HG03108 (cell line): ENCODE measurements around the gene FRAS1.
"Not testable (repeated sequence)": the region's sequence is repeated elsewhere in the genome, so short reads cannot be mapped to it uniquely, and the experiment has no call there.

Experiments used
- ATAC-seq: cut with Tn5 transposase; IDR thresholded peaks from one replicate; pipeline ENCODE4 v1.9.1; 2021; ENCODE audit warnings: moderate library complexity; ENCODE audit not compliant: unreplicated experiment

FRAS1 gene

GRCh38 chr4:78265006-78265405 is 207.9 kb downstream of the FRAS1 start:
- ATAC-seq: no peak

DNA sequence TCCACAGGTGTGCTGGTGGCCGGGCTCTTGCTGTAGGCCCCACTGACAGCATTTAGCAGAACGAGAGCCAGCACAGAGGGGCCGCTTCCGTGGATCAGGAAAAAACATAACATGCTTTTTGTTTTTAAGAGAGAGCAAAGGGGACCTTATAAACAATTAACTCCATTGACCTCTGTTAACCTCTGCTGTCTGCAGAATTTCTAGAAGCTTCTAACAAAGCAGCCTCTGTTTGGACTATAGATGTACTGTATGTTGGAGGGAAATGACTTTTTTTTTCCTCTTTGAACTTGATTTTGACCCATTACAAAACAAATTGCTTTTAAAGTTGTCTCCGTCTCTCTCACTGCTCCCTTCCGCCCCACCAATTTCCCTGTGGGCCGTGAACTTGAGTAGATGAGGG is 210.7 kb downstream of the FRAS1 start:
- ATAC-seq: no peak

- ATAC-seq: no peak
These were observed 211.5 kb downstream of the FRAS1 start for GRCh38 chr4:78268597-78268996.

GRCh38 chr4:78275450-78275849 is 218.3 kb downstream of the FRAS1 start:
- ATAC-seq: not testable (repeated sequence)

DNA sequence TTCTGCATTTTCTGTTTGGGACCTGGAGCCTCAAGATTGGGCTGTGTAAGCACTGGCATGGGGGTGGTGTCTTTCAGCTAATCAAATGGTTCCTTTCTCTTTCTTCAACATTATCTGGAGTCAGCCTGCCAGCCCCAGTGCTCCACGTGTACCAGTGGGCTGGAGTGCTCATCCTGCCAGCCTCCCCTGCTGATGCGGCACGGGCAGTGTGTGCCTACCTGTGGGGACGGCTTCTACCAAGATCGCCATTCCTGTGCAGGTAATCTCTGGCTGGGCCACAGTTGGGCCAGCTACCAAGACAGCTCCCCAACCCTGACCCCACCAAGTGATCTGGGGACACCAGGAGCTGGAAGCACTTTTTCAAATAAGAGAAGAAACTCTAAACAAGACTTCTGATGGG is 229.2 kb downstream of the FRAS1 start:
- no peak for ATAC-seq

- no peak for ATAC-seq
These were observed 231.2 kb downstream of the FRAS1 start for GRCh38 chr4:78288327-78288726.

DNA sequence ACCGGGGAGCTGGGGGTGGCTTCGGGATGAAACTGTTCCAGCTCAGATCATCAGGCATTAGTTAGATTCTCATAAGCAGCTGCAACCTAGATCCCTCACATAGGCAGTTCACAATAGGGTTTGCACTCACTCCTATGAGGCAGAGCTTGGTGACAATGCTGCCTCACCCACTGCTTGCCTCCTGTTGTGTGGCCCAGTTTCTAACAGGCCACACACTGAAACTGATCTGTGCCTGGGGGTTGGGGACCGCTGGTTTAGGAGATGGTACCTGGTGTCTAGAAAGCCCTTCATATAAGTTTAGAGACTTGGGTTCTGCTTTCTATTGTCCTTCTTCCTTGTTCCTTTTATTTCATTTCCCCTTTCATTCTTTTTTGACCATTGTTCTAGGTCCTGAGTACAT is 234.2 kb downstream of the FRAS1 start:
- no peak for ATAC-seq

DNA sequence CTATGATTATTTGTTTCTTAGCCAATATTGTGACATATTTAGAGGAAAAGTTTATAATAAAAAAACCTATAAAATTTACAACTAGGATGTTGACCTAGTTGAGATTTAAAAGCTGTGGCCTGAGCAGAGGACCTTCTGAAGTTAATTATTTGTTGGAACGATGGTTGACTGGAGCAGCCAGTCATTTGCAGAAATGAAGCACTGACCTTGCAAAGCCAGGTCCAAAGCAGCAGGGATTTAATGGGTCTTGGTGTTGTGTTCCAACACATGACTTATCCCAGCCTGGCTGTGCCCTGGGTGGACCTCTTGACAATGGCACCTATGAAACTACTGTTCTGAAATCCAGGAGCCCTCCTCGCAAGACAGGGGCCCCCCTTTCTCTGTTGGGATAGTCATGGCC is 235.2 kb downstream of the FRAS1 start:
- ATAC-seq: no peak

DNA sequence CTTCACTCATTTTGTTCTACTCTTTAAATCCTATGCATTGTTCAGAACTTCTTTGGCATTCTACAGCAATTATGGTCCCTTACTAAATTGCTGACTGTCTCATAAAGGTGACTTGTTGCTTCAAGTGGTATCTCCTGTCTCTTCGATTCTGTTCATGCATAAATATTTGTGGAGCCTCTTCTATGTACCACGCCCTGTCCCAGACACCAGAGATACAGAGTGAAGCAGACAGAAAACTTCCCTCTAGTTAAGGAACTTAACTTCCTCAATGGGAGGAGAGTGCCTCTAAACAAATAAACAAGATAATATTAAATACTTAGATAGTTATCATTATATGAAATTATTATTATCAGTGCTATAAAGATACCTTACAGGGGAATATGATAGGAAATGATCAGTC is 235.7 kb downstream of the FRAS1 start:
- ATAC-seq: no peak

DNA sequence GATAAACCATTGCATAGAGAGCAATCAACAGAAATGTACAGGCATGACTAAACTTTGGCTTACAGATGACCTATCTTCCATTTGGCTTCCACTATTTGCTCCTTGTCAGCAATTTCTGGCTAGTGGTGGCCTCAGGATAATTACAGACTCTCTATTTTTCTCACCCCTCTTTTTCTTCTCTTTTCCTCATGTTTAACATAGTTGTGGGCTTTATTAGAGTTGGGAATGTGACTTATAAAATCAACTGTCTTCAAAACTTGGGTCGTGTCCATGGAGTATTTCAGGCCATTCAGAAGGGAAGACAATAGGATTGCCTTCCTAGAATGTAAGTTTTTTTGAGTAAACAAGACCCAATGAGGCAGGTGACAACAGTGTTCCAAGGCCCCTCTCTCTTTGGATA is 236.2 kb downstream of the FRAS1 start:
- ATAC-seq: no peak

- no peak for ATAC-seq
These were observed 236.7 kb downstream of the FRAS1 start for GRCh38 chr4:78293821-78294301.

GRCh38 chr4:78296261-78296660 is 239.1 kb downstream of the FRAS1 start:
- ATAC-seq: no peak

DNA sequence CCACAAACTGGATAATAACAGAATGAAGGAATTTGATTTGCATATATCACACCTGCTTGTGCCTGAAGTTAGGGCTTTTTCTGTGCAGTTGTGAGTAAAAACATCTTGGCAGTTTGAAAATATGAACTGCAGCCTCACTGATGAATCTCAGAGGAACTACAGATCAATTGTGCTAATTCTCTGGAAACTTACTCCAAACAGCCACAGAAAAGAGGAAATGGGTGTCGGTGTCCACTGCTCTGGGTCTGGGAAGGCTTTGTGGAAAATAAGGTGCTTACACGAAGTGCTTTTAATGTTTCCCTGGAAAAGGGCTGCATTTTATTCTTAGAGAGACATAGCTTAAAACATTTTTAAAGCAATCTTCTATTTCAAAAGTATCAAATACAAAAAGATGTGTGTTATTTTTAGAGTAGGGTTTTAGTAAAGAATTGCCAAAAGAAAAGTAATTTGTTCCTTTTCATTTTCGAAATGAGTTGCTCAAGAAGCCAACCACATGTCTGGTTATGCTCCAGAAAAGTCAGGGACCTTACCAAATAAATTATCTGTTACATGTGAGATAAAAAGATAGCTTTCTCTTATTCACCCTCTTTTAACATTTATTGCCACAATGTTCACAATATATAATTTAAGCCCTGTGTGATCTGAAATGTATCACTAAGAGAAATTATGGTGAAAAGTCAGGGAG is 240.1 kb downstream of the FRAS1 start:
- no peak for ATAC-seq

DNA sequence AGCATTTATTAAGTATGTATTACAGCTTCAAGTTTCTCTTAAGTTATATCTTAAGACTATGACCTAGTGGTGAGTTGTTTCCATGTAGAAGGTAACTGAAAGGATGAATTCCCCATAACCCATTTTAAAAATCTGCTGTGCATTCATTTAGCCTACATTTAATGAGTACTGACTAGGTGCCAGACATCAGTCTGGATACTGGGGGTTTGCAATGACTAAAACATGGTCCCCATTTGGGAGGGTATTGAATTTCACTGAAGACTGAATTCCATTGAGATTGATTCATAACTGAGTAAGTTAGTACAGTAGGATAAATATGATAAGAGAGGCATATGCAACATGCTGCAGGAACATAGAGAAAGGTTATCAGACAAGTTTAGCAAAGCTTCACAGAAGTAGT is 241.5 kb downstream of the FRAS1 start:
- ATAC-seq: no peak

GRCh38 chr4:78299565-78299972 is 242.4 kb downstream of the FRAS1 start:
- ATAC-seq: no peak

DNA sequence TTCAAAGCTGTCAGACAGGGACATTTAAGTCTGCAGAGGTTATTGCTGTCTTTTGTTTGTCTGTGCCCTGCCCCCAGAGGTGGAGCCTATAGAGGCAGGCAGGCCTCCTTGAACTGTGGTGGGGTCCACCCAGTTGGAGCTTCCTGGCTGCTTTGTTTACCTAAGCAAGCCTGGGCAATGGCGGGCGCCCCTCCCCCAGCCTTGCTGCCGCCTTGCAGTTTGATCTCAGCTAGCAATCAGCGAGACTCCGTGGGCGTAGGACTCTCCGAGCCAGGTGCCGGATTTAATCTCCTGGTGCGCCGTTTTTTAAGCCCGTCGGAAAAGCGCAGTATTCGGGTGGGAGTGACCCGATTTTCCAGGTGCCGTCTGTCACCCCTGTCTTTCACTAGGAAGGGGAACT is 250.1 kb downstream of the FRAS1 start:
- ATAC-seq: not testable (repeated sequence)

- no peak for ATAC-seq
These were observed 251.4 kb downstream of the FRAS1 start for GRCh38 chr4:78308517-78308916.

GRCh38 chr4:78309352-78309751 is 252.2 kb downstream of the FRAS1 start:
- no peak for ATAC-seq

- ATAC-seq: no peak
These were observed 253.1 kb downstream of the FRAS1 start for GRCh38 chr4:78310007-78310739.

DNA sequence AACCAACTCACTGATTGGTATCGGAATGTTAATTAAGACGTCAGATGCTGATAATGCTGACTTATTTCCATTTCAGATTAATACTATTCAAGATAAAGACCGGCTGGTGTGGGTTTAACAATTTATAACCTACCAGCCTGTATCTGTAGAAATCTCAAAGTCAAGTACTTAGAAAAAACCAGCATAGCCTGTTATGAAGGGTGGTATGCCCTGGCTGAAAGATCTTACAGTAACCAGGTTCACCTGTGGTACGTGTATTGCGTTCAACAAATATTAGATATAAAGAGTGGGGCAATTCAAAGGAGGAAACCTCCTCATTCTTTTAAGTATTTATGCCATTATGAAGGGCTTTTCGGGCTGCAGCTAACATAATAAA is 253.6 kb downstream of the FRAS1 start:
- ATAC-seq: no peak

DNA sequence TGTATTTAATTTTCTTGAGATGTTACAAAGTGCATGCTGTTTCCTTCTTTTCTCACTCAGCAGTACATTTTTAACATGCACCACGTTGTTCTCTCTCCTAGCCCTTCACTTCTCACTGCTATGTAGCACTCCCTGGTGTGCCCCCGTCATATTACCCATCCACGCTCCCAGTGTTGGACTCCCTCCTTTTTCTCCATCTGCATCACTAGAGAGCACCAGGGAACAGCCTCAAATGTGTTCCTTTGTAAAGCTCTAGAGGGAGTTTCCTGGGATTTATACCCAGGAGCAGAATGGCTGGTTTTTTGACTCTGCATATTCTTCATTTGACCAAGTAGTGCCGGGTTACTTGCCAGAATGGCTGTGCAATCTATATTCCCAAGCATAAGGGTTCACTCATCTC is 254.2 kb downstream of the FRAS1 start:
- ATAC-seq: no peak

- no peak for ATAC-seq
These were observed 256.0 kb downstream of the FRAS1 start for GRCh38 chr4:78312989-78313753.
